Measurements from ENCODE around the gene OR2T27. TPM values are rescaled to one million over a fixed set of nuclear protein-coding genes. Genes with fewer than 3 reads are reported as not detected.
"Not testable (repeated sequence)": the region's sequence is repeated elsewhere in the genome, so short reads cannot be mapped to it uniquely, and the experiment has no call there.

Gene OR2T27
- total RNA-seq, 1 donor from 2014 or later: not detected

GRCh38 chr1:248688527-248689298, 33.4 kb upstream of the OR2T27 start:
- H3K9me3 ChIP-seq: no peaks in the 10 kb centered on the region
- H3K27ac ChIP-seq: no peak overlapping the region
- no peak for TF ChIP-seq POLR2A (IDR thresholded peaks at IDR 0.05)
- TF ChIP-seq, protein P1, sequence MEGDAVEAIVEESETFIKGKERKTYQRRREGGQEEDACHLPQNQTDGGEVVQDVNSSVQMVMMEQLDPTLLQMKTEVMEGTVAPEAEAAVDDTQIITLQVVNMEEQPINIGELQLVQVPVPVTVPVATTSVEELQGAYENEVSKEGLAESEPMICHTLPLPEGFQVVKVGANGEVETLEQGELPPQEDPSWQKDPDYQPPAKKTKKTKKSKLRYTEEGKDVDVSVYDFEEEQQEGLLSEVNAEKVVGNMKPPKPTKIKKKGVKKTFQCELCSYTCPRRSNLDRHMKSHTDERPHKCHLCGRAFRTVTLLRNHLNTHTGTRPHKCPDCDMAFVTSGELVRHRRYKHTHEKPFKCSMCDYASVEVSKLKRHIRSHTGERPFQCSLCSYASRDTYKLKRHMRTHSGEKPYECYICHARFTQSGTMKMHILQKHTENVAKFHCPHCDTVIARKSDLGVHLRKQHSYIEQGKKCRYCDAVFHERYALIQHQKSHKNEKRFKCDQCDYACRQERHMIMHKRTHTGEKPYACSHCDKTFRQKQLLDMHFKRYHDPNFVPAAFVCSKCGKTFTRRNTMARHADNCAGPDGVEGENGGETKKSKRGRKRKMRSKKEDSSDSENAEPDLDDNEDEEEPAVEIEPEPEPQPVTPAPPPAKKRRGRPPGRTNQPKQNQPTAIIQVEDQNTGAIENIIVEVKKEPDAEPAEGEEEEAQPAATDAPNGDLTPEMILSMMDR (IDR thresholded peaks at IDR 0.05): no peak
- intact Hi-C loops (cut with DNase I): no loop called here
- no peaks in the 10 kb centered on the region for H3K27me3 ChIP-seq
- no peaks in the 10 kb centered on the region for H3K36me3 ChIP-seq
- no peak for DNase-seq (ENCODE audit: extremely low spot score in 2 of 2)
- H3K4me3 ChIP-seq: no peak overlapping the region
- no peaks in the 10 kb centered on the region for H3K4me1 ChIP-seq

GRCh38 chr1:248686815-248687214, 31.5 kb upstream of the OR2T27 start:
- intact Hi-C loops (cut with DNase I): no loop called here
- H3K36me3 ChIP-seq: no peaks in the 10 kb centered on the region
- DNase-seq (ENCODE audit: extremely low spot score in 2 of 2): no peak
- H3K4me1 ChIP-seq: no peaks in the 10 kb centered on the region
- no peaks in the 10 kb centered on the region for H3K9me3 ChIP-seq
- no peak overlapping the region for H3K27ac ChIP-seq
- H3K4me3 ChIP-seq: no peak overlapping the region
- no peak for TF ChIP-seq POLR2AphosphoS5 (IDR thresholded peaks at IDR 0.05; ENCODE audit: insufficient read depth in 1 of 2, low read depth in 1 of 2)
- no peak for TF ChIP-seq POLR2A (IDR thresholded peaks at IDR 0.05)
- TF ChIP-seq, protein P1 (IDR thresholded peaks at IDR 0.05): no peak
- no peaks in the 10 kb centered on the region for H3K27me3 ChIP-seq

DNA sequence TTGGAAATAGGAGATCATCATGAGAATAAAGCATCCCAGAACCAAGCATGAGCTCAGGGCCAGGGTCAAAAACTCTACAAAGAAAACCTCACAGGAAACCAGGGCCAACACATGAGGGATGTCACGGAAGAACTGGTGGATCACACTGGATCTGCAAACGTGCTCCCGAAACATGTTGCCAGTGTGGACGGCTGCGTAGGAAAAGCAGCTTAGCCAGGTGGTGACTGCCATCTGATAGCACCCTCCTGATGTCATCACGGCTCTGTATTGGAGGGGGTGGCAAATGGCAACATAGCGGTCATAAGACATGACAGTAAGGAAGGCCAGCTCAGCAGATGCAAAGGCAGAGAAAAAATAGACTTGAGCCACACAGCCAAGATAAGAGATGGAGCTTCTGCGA, 26.3 kb upstream of the OR2T27 start:
- H3K4me1 ChIP-seq: no peaks in the 10 kb centered on the region
- no peaks in the 10 kb centered on the region for H3K9me3 ChIP-seq
- no peaks in the 10 kb centered on the region for H3K36me3 ChIP-seq
- TF ChIP-seq POLR2AphosphoS5 (IDR thresholded peaks at IDR 0.05; ENCODE audit: insufficient read depth in 1 of 2, low read depth in 1 of 2): no peak
- TF ChIP-seq POLR2A (IDR thresholded peaks at IDR 0.05): no peak
- TF ChIP-seq, protein P1 (IDR thresholded peaks at IDR 0.05): no peak
- H3K4me3 ChIP-seq: no peak overlapping the region
- intact Hi-C loops (cut with DNase I): no loop called here
- DNase-seq (ENCODE audit: extremely low spot score in 2 of 2): no peak
- H3K27ac ChIP-seq: no peak overlapping the region
- no peaks in the 10 kb centered on the region for H3K27me3 ChIP-seq

DNA sequence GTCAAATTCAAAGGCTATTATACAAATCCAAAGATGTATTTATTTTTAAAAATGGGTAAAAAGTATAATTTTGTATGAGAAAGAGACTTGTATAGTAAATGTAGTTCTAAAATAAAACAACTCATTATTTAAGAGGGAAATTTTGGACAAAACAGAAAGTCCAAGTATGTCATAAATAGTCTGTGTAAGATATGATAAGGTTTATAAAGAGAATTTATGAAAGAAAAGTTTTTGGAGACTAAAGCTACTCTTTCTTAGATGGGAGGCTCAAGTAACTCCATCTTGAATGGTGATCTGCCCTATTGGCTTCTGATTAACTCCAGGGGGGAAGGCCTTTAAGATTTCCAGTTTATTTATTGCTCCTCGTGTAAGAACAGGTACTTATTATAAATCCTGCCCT, 14.7 kb upstream of the OR2T27 start:
- TF ChIP-seq POLR2A (IDR thresholded peaks at IDR 0.05) (no peak), POLR2AphosphoS5 (IDR thresholded peaks at IDR 0.05; ENCODE audit: insufficient read depth in 1 of 2, low read depth in 1 of 2) (no peak)
- TF ChIP-seq, protein P1 (IDR thresholded peaks at IDR 0.05): no peak
- H3K27ac ChIP-seq: no peak overlapping the region
- intact Hi-C loops (cut with DNase I): no loop called here

DNA sequence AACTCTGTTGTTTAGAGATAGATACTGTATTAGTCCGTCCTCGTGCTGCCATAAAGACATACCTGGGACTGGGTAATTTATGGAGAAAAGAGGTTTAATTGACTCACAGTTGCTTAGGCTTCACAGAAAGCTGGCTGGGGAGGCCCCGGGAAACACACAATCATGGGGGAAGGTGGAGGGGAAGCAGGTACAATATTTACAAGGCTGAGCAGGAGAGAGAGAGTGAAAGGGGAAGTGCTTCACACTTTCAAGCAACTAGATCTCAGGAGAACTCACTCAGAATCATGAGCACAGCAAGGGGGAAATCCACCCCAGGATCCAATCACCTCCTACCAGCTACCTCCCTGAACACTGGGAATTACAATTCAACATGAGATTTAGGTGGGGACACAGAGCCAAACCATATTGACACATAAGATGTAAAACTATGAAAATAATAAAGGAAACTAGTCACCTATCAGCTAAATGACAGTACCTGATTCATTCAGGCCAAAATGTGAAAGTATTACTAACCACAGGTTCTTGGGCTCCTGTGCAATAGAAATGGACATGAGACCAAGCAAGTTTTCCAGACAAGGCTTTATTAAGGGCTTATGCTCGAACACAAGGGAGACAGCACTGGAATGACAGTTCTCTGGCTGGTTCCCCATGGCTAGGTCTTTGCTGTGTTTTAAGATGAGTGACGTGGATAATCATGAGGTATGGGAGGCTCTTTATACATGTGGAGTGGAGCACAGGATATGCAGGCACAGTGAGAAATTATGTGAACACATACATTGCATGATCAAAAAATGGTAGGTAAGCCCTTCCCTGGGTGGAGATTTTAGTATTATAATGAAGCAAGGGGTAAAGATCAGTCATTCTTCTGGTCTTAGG, 8.4 kb upstream of the OR2T27 start:
- H3K27me3 ChIP-seq; H3K4me3 ChIP-seq; H3K27ac ChIP-seq; H3K36me3 ChIP-seq; H3K4me1 ChIP-seq; intact Hi-C loops (cut with DNase I); H3K9me3 ChIP-seq; DNase-seq (ENCODE audit: extremely low spot score in 2 of 2): not testable (repeated sequence)

More for the DNA sequence above, 14.7 kb upstream of the OR2T27 start:
- Histone ChIP-seq H3K4me3 (no peak overlapping the region), H3K36me3 (no peaks in the 10 kb centered on the region), H3K9me3 (no peaks in the 10 kb centered on the region), H3K27me3 (no peaks in the 10 kb centered on the region), H3K4me1 (no peaks in the 10 kb centered on the region)
- no peak for DNase-seq (ENCODE audit: extremely low spot score in 2 of 2)

- H3K4me3 ChIP-seq; DNase-seq (ENCODE audit: extremely low spot score in 2 of 2); intact Hi-C loops (cut with DNase I); H3K4me1 ChIP-seq; H3K36me3 ChIP-seq; H3K27me3 ChIP-seq; H3K9me3 ChIP-seq; H3K27ac ChIP-seq: not testable (repeated sequence)
These were observed 1.5 kb upstream of the OR2T27 start for GRCh38 chr1:248656797-248657196.

- H3K27ac ChIP-seq; H3K27me3 ChIP-seq; H3K9me3 ChIP-seq; intact Hi-C loops (cut with DNase I); H3K4me3 ChIP-seq; H3K36me3 ChIP-seq; H3K4me1 ChIP-seq; DNase-seq (ENCODE audit: extremely low spot score in 2 of 2): not testable (repeated sequence)
These were observed 6.4 kb downstream of the OR2T27 start for GRCh38 chr1:248648770-248649536.

- H3K9me3 ChIP-seq; intact Hi-C loops (cut with DNase I): not testable (repeated sequence)
These were observed 10.2 kb downstream of the OR2T27 start, which contains the start of gene OR2T35 for GRCh38 chr1:248645178-248645577. Gene OR2T35, minus strand, starts transcription at chr1:248645278. Its CDS starts 6,020 bp downstream, at chr1:248639258.

More at GRCh38 chr1:248645178-248645577, 10.2 kb downstream of the OR2T27 start, which contains the start of gene OR2T35:
- not testable (repeated sequence) for DNase-seq (ENCODE audit: extremely low spot score in 2 of 2); H3K4me1 ChIP-seq; H3K36me3 ChIP-seq; H3K27me3 ChIP-seq; H3K4me3 ChIP-seq; H3K27ac ChIP-seq

Data from vagina (tissue), 2 donors.